Nephron progenitor cell (in vitro differentiated cells): ENCODE results near the gene VOPP1.

ENCODE experiments used
- DNase-seq: peaks from one replicate; pipeline ENCODE4 v3.0.0; 2021
- H3K27ac Mint-ChIP-seq: 2 replicates; pipeline ENCODE4 v1.8.0; 2021; ENCODE audit warnings: mild to moderate bottlenecking, moderate library complexity, mixed read lengths
- H3K27me3 Mint-ChIP-seq: 2 replicates; pipeline ENCODE4 v1.8.0; 2021; ENCODE audit warnings: mild to moderate bottlenecking, low read depth, mixed read lengths; ENCODE audit not compliant: poor library complexity
- H3K36me3 Mint-ChIP-seq: 2 replicates; pipeline ENCODE4 v1.8.0; 2021; ENCODE audit warnings: low read depth, mixed read lengths
- H3K4me1 Mint-ChIP-seq: 2 replicates; pipeline ENCODE4 v1.8.0; 2021; ENCODE audit warnings: mixed read lengths
- H3K4me3 Mint-ChIP-seq: 2 replicates; pipeline ENCODE4 v1.8.0; 2021; ENCODE audit warnings: mild to moderate bottlenecking, moderate library complexity, mixed read lengths
- H3K9me3 Mint-ChIP-seq: 2 replicates; pipeline ENCODE4 v1.8.0; 2021; ENCODE audit warnings: mild to moderate bottlenecking, moderate library complexity, mixed read lengths
- CTCF ChIP-seq: fragments of 200-600 bp; sonication (generic); IDR thresholded peaks from 2 replicates; pipeline ENCODE4 v1.5.0; 2021; ENCODE audit warnings: antibody characterized with exemption

VOPP1 gene

GRCh38 chr7:55534262-55534915 lies 37.9 kb downstream of the VOPP1 start:
- H3K36me3 Mint-ChIP-seq: peaks cover 7% of the 10 kb centered on the region
- TF ChIP-seq CTCF: no peak
- H3K4me3 Mint-ChIP-seq: no peak overlapping the region
- H3K27me3 Mint-ChIP-seq: no peaks in the 10 kb centered on the region
- no peak overlapping the region for H3K27ac Mint-ChIP-seq
- H3K4me1 Mint-ChIP-seq: peaks cover 44% of the 10 kb centered on the region
- H3K9me3 Mint-ChIP-seq: no peaks in the 10 kb centered on the region
- no peak for DNase-seq

GRCh38 chr7:55533729-55534080 lies 38.6 kb downstream of the VOPP1 start:
- H3K36me3 Mint-ChIP-seq: peaks cover 7% of the 10 kb centered on the region

GRCh38 chr7:55533050-55533728 lies 39.1 kb downstream of the VOPP1 start:
- peak overlapping the region; percentile 39 for H3K27ac Mint-ChIP-seq
- TF ChIP-seq CTCF: no peak
- no peaks in the 10 kb centered on the region for H3K27me3 Mint-ChIP-seq
- peaks cover 7% of the 10 kb centered on the region for H3K36me3 Mint-ChIP-seq
- peaks cover 36% of the 10 kb centered on the region for H3K4me1 Mint-ChIP-seq
- no peaks in the 10 kb centered on the region for H3K9me3 Mint-ChIP-seq
- H3K4me3 Mint-ChIP-seq: no peak overlapping the region
- DNase-seq: no peak

More at GRCh38 chr7:55533729-55534080, 38.6 kb downstream of the VOPP1 start:
- no peak for TF ChIP-seq CTCF
- H3K4me1 Mint-ChIP-seq: peaks cover 40% of the 10 kb centered on the region
- no peaks in the 10 kb centered on the region for H3K27me3 Mint-ChIP-seq
- H3K9me3 Mint-ChIP-seq: no peaks in the 10 kb centered on the region
- no peak for DNase-seq
- peak overlapping the region; percentile 39 for H3K27ac Mint-ChIP-seq
- H3K4me3 Mint-ChIP-seq: no peak overlapping the region

GRCh38 chr7:55532150-55532917 lies 40.0 kb downstream of the VOPP1 start:
- no peaks in the 10 kb centered on the region for H3K27me3 Mint-ChIP-seq
- H3K27ac Mint-ChIP-seq: no peak overlapping the region
- H3K36me3 Mint-ChIP-seq: peaks cover 7% of the 10 kb centered on the region
- H3K4me3 Mint-ChIP-seq: no peak overlapping the region
- no peaks in the 10 kb centered on the region for H3K9me3 Mint-ChIP-seq
- H3K4me1 Mint-ChIP-seq: peaks cover 30% of the 10 kb centered on the region
- no peak for TF ChIP-seq CTCF
- DNase-seq: no peak

- no peak for TF ChIP-seq CTCF
- Mint-ChIP-seq H3K36me3 (peaks cover 7% of the 10 kb centered on the region), H3K4me1 (peaks cover 28% of the 10 kb centered on the region), H3K27me3 (no peaks in the 10 kb centered on the region), H3K9me3 (no peaks in the 10 kb centered on the region), H3K27ac (no peak overlapping the region), H3K4me3 (no peak overlapping the region)
- DNase-seq: no peak
Measured at GRCh38 chr7:55531536-55531935, 40.8 kb downstream of the VOPP1 start.
